Right atrium auricular region (tissue), 2 donors: ENCODE data around the gene UGT1A6. TPM values are rescaled to one million over a fixed set of nuclear protein-coding genes. Genes with fewer than 3 reads are reported as not detected.
A peak's percentile ranks its signal among the peaks of the same experiment; 100 is the strongest.

Source experiments
- DNase-seq: peaks from one replicate; pipeline ENCODE4 v3.0.0-alpha.2; 2019; ENCODE audit warnings: low spot score
- H3K27ac ChIP-seq, 2 donors: fragments of 200-600 bp; sonication (generic); 1 replicate in 1 of 2; 2 replicates in 1 of 2; pipeline ENCODE4 v1.5.1; 2016 to 2019
- H3K27me3 ChIP-seq, 2 donors: fragments of 200-600 bp; sonication (generic); one replicate each; pipeline versions ENCODE4 v1.5.1 to v1.6.0; 2017 to 2019
- H3K36me3 ChIP-seq: fragments of 200-600 bp; sonication (generic); one replicate; pipeline ENCODE4 v1.5.1; 2016
- H3K4me1 ChIP-seq, 2 donors: fragments of 200-600 bp; sonication (generic); one replicate each; pipeline versions ENCODE4 v1.5.1 to v1.6.0; 2017 to 2019
- H3K4me3 ChIP-seq, 2 donors: fragments of 200-600 bp; sonication (generic); 1 replicate in 1 of 2; 2 replicates in 1 of 2; pipeline ENCODE4 v1.5.1; 2017 to 2019; ENCODE audit warnings: mild to moderate bottlenecking in 1 of 2, moderate library complexity in 1 of 2
- H3K9me3 ChIP-seq, 2 donors: fragments of 200-600 bp; sonication (generic); one replicate each; pipeline ENCODE4 v1.5.1; 2019
- total RNA-seq, 2 donors: library from RNA; depleted of rRNA; stranded (reverse); fragments of >200 nt; gene quantifications; one replicate each; pipeline ENCODE4 v1.1.0, GENCODE V29; 2016
- TF ChIP-seq, protein P1 (sequence below), 2 donors: fragments of 200-600 bp; sonication (generic); IDR thresholded peaks; one replicate each; pipeline ENCODE4 v1.5.1; 2019; ENCODE audit warnings: antibody characterized with exemption in 2 of 2

UGT1A6 gene
- total RNA-seq, 2 donors from 2014 or later: not detected

GRCh38 chr2:233711312-233712008 is 18.8 kb downstream of the UGT1A6 start:
- Histone ChIP-seq H3K27ac (no peak overlapping the region), H3K9me3 (no peaks in the 10 kb centered on the region), H3K4me3 (no peak overlapping the region), H3K4me1 (no peaks in the 10 kb centered on the region), H3K36me3 (no peaks in the 10 kb centered on the region), H3K27me3 (no peaks in the 10 kb centered on the region)
- DNase-seq: peak; percentile 61
- TF ChIP-seq, protein P1, sequence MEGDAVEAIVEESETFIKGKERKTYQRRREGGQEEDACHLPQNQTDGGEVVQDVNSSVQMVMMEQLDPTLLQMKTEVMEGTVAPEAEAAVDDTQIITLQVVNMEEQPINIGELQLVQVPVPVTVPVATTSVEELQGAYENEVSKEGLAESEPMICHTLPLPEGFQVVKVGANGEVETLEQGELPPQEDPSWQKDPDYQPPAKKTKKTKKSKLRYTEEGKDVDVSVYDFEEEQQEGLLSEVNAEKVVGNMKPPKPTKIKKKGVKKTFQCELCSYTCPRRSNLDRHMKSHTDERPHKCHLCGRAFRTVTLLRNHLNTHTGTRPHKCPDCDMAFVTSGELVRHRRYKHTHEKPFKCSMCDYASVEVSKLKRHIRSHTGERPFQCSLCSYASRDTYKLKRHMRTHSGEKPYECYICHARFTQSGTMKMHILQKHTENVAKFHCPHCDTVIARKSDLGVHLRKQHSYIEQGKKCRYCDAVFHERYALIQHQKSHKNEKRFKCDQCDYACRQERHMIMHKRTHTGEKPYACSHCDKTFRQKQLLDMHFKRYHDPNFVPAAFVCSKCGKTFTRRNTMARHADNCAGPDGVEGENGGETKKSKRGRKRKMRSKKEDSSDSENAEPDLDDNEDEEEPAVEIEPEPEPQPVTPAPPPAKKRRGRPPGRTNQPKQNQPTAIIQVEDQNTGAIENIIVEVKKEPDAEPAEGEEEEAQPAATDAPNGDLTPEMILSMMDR (IDR thresholded peaks at IDR 0.05): peak; percentile 60 to 77

DNA sequence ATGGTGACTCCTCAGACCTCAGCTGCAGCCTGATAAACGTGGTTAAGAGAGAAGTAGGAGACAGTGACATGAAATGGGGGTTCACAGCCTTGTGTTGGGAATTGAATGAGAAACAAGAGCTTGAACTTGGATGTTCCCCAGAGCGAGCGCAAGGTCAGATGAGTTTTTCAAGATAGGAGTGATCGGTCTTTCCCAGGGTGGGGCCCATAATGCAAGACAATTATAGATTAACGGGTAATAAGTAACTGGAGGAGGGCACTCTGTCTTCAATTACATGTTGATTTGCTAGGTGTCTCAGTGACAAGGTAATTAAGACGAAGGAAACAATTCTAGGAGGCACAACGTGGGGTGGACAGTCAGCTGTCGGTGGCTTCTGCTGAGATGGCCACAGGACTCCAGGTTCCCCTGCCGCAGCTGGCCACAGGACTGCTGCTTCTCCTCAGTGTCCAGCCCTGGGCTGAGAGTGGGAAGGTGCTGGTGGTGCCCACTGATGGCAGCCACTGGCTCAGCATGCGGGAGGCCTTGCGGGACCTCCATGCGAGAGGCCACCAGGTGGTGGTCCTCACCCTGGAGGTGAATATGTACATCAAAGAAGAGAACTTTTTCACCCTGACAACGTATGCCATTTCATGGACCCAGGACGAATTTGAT is 20.0 kb downstream of the UGT1A6 start, which contains the start of gene UGT1A5:
Gene UGT1A5 (plus strand): TSS at position 297 of the 651 bp plus-strand sequence. CDS start 85 bp downstream, at position 382.
- Histone ChIP-seq H3K36me3 (no peaks in the 10 kb centered on the region), H3K27me3 (no peaks in the 10 kb centered on the region), H3K27ac (no peak within 1 kb of the TSS), H3K9me3 (no peaks in the 10 kb centered on the region), H3K4me1 (no peaks in the 10 kb centered on the region), H3K4me3 (no peak within 1 kb of the TSS)
- TF ChIP-seq, protein P1 (IDR thresholded peaks at IDR 0.05): no peak
- no peak for DNase-seq

DNA sequence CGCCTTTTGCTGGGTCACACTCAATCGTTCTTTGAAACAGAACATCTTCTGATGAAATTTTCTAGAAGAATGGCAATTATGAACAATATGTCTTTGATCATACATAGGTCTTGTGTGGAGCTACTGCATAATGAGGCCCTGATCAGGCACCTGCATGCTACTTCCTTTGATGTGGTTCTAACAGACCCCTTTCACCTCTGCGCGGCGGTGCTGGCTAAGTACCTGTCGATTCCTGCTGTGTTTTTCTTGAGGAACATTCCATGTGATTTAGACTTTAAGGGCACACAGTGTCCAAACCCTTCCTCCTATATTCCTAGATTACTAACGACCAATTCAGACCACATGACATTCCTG is 20.5 kb downstream of the UGT1A6 start:
- TF ChIP-seq, protein P1 (IDR thresholded peaks at IDR 0.05): no peak
- no peak overlapping the region for H3K4me3 ChIP-seq
- H3K27ac ChIP-seq: no peak overlapping the region
- no peaks in the 10 kb centered on the region for H3K36me3 ChIP-seq
- H3K27me3 ChIP-seq: no peaks in the 10 kb centered on the region
- no peaks in the 10 kb centered on the region for H3K9me3 ChIP-seq
- no peaks in the 10 kb centered on the region for H3K4me1 ChIP-seq
- no peak for DNase-seq

DNA sequence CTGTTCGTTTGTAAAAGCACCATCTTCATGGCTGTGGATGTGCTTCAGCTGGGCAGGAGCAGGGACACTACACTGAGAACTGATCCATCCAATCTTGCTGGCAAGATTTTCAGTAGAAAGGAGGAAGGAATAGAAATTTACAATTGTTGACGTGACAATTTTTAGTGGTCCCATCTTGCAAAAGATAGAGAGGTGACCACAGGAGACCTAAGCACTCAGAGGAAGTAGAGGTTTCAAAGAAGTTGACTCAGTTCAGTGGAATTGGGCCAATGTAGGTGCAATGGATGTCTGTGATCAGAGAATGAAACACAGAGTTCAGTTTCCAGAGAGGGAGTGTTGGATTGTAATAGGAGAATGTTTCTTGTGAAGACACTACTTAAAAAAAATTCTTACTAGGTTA is 21.4 kb downstream of the UGT1A6 start:
- Histone ChIP-seq H3K36me3 (no peaks in the 10 kb centered on the region), H3K27me3 (no peaks in the 10 kb centered on the region)

DNA sequence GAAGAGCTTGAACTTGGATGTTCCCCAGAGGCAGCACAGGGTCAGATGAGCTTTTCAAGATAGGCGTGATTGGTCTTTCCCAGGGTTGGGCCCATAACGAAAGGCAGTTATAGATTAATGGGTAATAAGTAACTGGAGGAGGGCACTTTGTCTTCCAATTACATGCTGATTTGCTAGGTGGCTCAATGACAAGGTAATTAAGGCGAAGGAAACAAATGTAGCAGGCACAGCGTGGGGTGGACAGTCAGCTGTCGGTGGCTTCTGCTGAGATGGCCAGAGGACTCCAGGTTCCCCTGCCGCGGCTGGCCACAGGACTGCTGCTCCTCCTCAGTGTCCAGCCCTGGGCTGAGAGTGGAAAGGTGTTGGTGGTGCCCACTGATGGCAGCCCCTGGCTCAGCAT is 25.9 kb downstream of the UGT1A6 start, which contains the start of gene UGT1A4:
Gene UGT1A4 (plus strand): TSS at position 185 of the 400 bp plus-strand sequence. CDS start 85 bp downstream, at position 270.
- TF ChIP-seq, protein P1 (IDR thresholded peaks at IDR 0.05): no peak
- no peaks in the 10 kb centered on the region for H3K27me3 ChIP-seq
- no peak within 1 kb of the TSS for H3K4me3 ChIP-seq
- no peaks in the 10 kb centered on the region for H3K4me1 ChIP-seq
- DNase-seq: no peak
- no peak within 1 kb of the TSS for H3K27ac ChIP-seq
- no peaks in the 10 kb centered on the region for H3K9me3 ChIP-seq
- no peaks in the 10 kb centered on the region for H3K36me3 ChIP-seq

More for the DNA sequence above, 21.4 kb downstream of the UGT1A6 start:
- TF ChIP-seq, protein P1 (IDR thresholded peaks at IDR 0.05): no peak
- Histone ChIP-seq H3K27ac (no peak overlapping the region), H3K9me3 (no peaks in the 10 kb centered on the region), H3K4me1 (no peaks in the 10 kb centered on the region), H3K4me3 (no peak overlapping the region)
- no peak for DNase-seq
